ENCODE data around the gene SOCS6.

DNA sequence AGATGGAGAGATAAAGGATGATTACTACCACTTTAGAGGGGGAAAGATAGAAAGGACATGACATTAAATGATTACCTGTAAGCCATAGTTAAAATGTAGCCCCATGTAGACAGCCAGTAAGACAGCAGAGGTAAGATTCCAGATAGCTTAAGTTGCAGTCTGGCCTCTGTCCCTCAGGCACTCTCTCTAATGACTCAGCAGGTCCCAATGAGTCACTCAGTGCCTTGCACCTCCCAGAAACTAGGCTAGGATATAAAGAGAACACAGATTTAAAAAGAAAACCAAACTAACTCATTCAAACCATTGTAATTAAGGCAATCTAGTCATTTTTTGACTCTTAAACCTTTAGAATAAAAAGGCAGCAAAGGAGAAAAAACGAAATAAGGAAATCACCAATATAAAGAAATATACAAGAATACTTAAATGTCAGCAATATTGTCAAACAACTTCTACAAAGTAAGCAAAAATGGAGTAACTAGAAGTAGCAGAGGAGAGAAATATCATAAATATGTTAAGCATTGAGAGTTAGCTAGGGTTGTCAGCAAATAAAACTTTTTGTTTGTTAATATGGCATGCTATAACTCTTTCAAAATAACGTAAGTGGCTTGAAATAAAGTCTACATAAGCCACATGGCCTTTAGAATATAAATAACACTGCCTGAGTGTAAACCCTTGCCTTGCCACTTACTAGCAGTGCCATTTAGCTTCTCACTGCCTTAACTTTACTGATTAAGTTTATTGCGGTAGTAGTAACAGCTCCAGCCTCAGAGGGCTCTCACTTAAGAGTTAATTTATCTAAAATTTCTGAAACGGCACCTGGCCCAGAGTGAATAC lies 48.5 kb downstream of the SOCS6 start:
- TF ChIP-seq, protein P1, sequence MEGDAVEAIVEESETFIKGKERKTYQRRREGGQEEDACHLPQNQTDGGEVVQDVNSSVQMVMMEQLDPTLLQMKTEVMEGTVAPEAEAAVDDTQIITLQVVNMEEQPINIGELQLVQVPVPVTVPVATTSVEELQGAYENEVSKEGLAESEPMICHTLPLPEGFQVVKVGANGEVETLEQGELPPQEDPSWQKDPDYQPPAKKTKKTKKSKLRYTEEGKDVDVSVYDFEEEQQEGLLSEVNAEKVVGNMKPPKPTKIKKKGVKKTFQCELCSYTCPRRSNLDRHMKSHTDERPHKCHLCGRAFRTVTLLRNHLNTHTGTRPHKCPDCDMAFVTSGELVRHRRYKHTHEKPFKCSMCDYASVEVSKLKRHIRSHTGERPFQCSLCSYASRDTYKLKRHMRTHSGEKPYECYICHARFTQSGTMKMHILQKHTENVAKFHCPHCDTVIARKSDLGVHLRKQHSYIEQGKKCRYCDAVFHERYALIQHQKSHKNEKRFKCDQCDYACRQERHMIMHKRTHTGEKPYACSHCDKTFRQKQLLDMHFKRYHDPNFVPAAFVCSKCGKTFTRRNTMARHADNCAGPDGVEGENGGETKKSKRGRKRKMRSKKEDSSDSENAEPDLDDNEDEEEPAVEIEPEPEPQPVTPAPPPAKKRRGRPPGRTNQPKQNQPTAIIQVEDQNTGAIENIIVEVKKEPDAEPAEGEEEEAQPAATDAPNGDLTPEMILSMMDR (IDR thresholded peaks at IDR 0.05) = no peak
- TF ChIP-seq HOXA7 (CRISPR knock-in tag; IDR thresholded peaks at IDR 0.05) = 0 out of 2 replicates have a peak, but pooled peaks have one; percentile 18
- TF ChIP-seq BHLHE40 (IDR thresholded peaks at IDR 0.05; ENCODE audit: low read depth, low read length) = no peak
- no peak for TF ChIP-seq POLR2A (IDR thresholded peaks at IDR 0.05; ENCODE audit: low read length)
- TF ChIP-seq TFCP2L1 (CRISPR knock-in tag; IDR thresholded peaks at IDR 0.05) = no peak
- no peak for TF ChIP-seq HDAC2 (IDR thresholded peaks at IDR 0.05)
- no peak for TF ChIP-seq POLR2AphosphoS2 (conservative IDR thresholded peaks at IDR 0.05; ENCODE audit: low read length)
- no peak for TF ChIP-seq MAZ (IDR thresholded peaks at IDR 0.05; ENCODE audit: borderline replicate concordance, low read depth, low read length)
- TF ChIP-seq, protein P2, sequence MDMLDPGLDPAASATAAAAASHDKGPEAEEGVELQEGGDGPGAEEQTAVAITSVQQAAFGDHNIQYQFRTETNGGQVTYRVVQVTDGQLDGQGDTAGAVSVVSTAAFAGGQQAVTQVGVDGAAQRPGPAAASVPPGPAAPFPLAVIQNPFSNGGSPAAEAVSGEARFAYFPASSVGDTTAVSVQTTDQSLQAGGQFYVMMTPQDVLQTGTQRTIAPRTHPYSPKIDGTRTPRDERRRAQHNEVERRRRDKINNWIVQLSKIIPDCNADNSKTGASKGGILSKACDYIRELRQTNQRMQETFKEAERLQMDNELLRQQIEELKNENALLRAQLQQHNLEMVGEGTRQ (IDR thresholded peaks at IDR 0.05) = no peak
- TF ChIP-seq CHD4 (IDR thresholded peaks at IDR 0.05; ENCODE audit: borderline replicate concordance) = no peak
- TF ChIP-seq RFX5 (IDR thresholded peaks at IDR 0.05) = no peak
- TF ChIP-seq RNF2 (IDR thresholded peaks at IDR 0.05; ENCODE audit: borderline replicate concordance, low read depth) = no peak

Measured in A549 (cell line).